GM12878 (cell line): Measurements from ENCODE around the gene TERB1. TPM values are rescaled to one million over a fixed set of nuclear protein-coding genes. Genes with fewer than 3 reads are reported as not detected.

Experiments
- polyA plus RNA-seq, 11 experiments: library from polyadenylated mRNA; depleted of rRNA in 4 of 11; unstranded in 6 of 11; stranded (reverse) in 5 of 11; fragments of >200 nt; fragmentation: Nextera tagmentation in 4 of 11; fragmentation: Illumina TruSeq in 1 of 11; extraction: Ambion mirVana in 4 of 11; extraction: Trizol in 1 of 11; gene quantifications; 1 replicate in 1 of 11; 2 replicates in 10 of 11; pipeline versions ENCODE4 v1.2.1 to v1.2.3, GENCODE V29; 2011 to 2016; ENCODE audit warnings: inconsistent platforms in 2 of 11, missing spikeins in 2 of 11, low read depth in 1 of 11
- total RNA-seq, 4 experiments: library from RNA; depleted of rRNA in 3 of 4; stranded (reverse); fragments of >200 nt in 3 of 4; fragmentation: Illumina TruSeq in 1 of 4; extraction: Trizol in 1 of 4; gene quantifications; 2 replicates each; pipeline versions ENCODE4 v1.2.1 to v1.2.3, GENCODE V29; 2013 to 2021
- TF ChIP-seq, protein P1 (sequence below): fragments of 450-650 bp; IDR thresholded peaks from 2 replicates; pipeline ENCODE4 v1.6.1; 2016; ENCODE audit warnings: mild to moderate bottlenecking, moderate library complexity, borderline replicate concordance

TERB1 gene
- total and polyA plus RNA-seq, 10 of the 15 experiments (the other 5 are each of a cell fraction or from before 2014, with no cell fraction given), result 0.03 to 0.10 (median 0.06) TPM; not detected in 7

DNA sequence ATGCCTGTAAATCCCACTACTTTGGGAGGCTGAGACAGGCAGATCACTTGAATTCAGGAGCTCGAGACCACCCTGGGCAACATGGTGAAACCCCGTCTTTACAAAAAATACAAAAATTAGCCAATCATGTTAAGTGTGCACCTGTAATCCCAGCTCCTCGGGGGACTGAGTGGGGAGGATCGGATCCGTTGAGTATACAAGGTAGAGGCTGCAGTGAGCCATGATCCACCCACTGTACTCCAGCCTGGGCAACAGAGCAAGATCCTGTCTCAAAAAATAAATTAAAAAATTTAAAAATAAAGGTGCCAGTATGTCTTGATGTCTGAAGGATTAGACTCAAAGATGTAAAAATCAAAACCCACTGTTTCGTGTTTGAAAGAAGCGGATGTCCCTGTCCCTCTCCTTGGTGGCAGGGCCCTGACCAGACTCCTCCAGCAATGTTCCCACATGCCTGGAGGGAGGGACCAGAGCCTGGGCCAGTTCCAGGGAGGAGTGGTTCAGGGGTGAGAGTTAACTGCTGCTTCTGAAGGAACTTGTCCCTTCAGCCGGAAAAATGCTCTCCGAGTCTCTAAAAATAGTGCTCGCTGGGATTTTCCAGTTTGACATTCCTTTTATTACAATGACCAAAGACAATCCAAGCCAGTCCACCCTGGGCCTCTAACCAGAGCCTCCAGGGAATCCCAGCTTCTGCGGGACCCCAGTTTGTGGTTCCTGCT is 95.4 kb downstream of the TERB1 start (continued):
- TF ChIP-seq, protein P1, sequence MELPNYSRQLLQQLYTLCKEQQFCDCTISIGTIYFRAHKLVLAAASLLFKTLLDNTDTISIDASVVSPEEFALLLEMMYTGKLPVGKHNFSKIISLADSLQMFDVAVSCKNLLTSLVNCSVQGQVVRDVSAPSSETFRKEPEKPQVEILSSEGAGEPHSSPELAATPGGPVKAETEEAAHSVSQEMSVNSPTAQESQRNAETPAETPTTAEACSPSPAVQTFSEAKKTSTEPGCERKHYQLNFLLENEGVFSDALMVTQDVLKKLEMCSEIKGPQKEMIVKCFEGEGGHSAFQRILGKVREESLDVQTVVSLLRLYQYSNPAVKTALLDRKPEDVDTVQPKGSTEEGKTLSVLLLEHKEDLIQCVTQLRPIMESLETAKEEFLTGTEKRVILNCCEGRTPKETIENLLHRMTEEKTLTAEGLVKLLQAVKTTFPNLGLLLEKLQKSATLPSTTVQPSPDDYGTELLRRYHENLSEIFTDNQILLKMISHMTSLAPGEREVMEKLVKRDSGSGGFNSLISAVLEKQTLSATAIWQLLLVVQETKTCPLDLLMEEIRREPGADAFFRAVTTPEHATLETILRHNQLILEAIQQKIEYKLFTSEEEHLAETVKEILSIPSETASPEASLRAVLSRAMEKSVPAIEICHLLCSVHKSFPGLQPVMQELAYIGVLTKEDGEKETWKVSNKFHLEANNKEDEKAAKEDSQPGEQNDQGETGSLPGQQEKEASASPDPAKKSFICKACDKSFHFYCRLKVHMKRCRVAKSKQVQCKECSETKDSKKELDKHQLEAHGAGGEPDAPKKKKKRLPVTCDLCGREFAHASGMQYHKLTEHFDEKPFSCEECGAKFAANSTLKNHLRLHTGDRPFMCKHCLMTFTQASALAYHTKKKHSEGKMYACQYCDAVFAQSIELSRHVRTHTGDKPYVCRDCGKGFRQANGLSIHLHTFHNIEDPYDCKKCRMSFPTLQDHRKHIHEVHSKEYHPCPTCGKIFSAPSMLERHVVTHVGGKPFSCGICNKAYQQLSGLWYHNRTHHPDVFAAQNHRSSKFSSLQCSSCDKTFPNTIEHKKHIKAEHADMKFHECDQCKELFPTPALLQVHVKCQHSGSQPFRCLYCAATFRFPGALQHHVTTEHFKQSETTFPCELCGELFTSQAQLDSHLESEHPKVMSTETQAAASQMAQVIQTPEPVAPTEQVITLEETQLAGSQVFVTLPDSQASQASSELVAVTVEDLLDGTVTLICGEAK, result no peak

Other genes starting within 250 kb of the TERB1 start
Only the 7 nearest of the 16 such genes appear.
- gene CMTM4, start 104.8 kb downstream of the TERB1 start, total RNA-seq (2014; rRNA removed), result 0.11 and 0.16 TPM in 2 replicates
- 0.18 and 0.23 TPM in 2 replicates for gene CMTM4, start 104.8 kb downstream of the TERB1 start, total RNA-seq (2014; rRNA removed; fragmentation: Illumina TruSeq; extraction: Trizol)
- 0.21 and 0.53 TPM in 2 replicates for gene CMTM4, start 104.8 kb downstream of the TERB1 start, total RNA-seq (2021)
- gene CMTM4, start 104.8 kb downstream of the TERB1 start, polyA plus RNA-seq (2011; rRNA removed), result 0.27 and 0.43 TPM in 2 replicates
- gene CMTM4, start 104.8 kb downstream of the TERB1 start, polyA plus RNA-seq (2014; fragmentation: Illumina TruSeq; extraction: Trizol), result 0.05 and 0.18 TPM in 2 replicates
- under 1 TPM; 0.02 to 0.08 TPM for gene CMTM4, start 104.8 kb downstream of the TERB1 start, polyA plus RNA-seq (2014; fragmentation: Nextera tagmentation; extraction: Ambion mirVana)
- 0.10 and 0.13 TPM in 2 replicates for gene CMTM4, start 104.8 kb downstream of the TERB1 start, polyA plus RNA-seq (2014; rRNA removed)
- not detected for gene CMTM4, start 104.8 kb downstream of the TERB1 start, polyA plus RNA-seq (2016; fragmentation: Nextera tagmentation; extraction: Ambion mirVana)
- 27.2 and 28.4 TPM in 2 replicates for gene DYNC1LI2, start 50.0 kb downstream of the TERB1 start, total RNA-seq (2014; rRNA removed)
- gene DYNC1LI2, start 50.0 kb downstream of the TERB1 start, total RNA-seq (2014; rRNA removed; fragmentation: Illumina TruSeq; extraction: Trizol), result 29.5 TPM in 2 replicates
- 33.9 and 37.9 TPM in 2 replicates for gene DYNC1LI2, start 50.0 kb downstream of the TERB1 start, total RNA-seq (2021)
- 31.0 and 35.2 TPM in 2 replicates for gene DYNC1LI2, start 50.0 kb downstream of the TERB1 start, polyA plus RNA-seq (2011; rRNA removed)
- gene DYNC1LI2, start 50.0 kb downstream of the TERB1 start, polyA plus RNA-seq (2014; fragmentation: Illumina TruSeq; extraction: Trizol), result 36.4 and 40.9 TPM in 2 replicates
- 1 to 10 TPM; 6.0 to 8.3 TPM for gene DYNC1LI2, start 50.0 kb downstream of the TERB1 start, polyA plus RNA-seq (2014; fragmentation: Nextera tagmentation; extraction: Ambion mirVana)
- 39.4 and 47.4 TPM in 2 replicates for gene DYNC1LI2, start 50.0 kb downstream of the TERB1 start, polyA plus RNA-seq (2014; rRNA removed)
- gene DYNC1LI2, start 50.0 kb downstream of the TERB1 start, polyA plus RNA-seq (2016; fragmentation: Nextera tagmentation; extraction: Ambion mirVana), result 10 to 100 TPM; 41.8 to 46.5 TPM
- 66.6 and 84.8 TPM in 2 replicates for gene NAE1, start 29.4 kb upstream of the TERB1 start, total RNA-seq (2014; rRNA removed)
- 72.9 and 81.4 TPM in 2 replicates for gene NAE1, start 29.4 kb upstream of the TERB1 start, total RNA-seq (2014; rRNA removed; fragmentation: Illumina TruSeq; extraction: Trizol)
- gene NAE1, start 29.4 kb upstream of the TERB1 start, total RNA-seq (2021), result 58.7 and 65.3 TPM in 2 replicates
- 80.9 and 136 TPM in 2 replicates for gene NAE1, start 29.4 kb upstream of the TERB1 start, polyA plus RNA-seq (2011; rRNA removed)
- 71.2 and 84.0 TPM in 2 replicates for gene NAE1, start 29.4 kb upstream of the TERB1 start, polyA plus RNA-seq (2014; fragmentation: Illumina TruSeq; extraction: Trizol)
- 100 to 1,000 TPM in 1 of 2 experiments, 10 to 100 TPM in 1; 76.6 to 101 TPM for gene NAE1, start 29.4 kb upstream of the TERB1 start, polyA plus RNA-seq (2014; fragmentation: Nextera tagmentation; extraction: Ambion mirVana)
- gene NAE1, start 29.4 kb upstream of the TERB1 start, polyA plus RNA-seq (2014; rRNA removed), result 59.6 and 70.4 TPM in 2 replicates
- 100 to 1,000 TPM; 103 to 106 TPM for gene NAE1, start 29.4 kb upstream of the TERB1 start, polyA plus RNA-seq (2016; fragmentation: Nextera tagmentation; extraction: Ambion mirVana)
- not detected in 2 replicates for gene CA7, start 42.8 kb upstream of the TERB1 start, total RNA-seq (2014; rRNA removed)
- gene CA7, start 42.8 kb upstream of the TERB1 start, total RNA-seq (2014; rRNA removed; fragmentation: Illumina TruSeq; extraction: Trizol), result not detected in 2 replicates
- not detected in 2 replicates for gene CA7, start 42.8 kb upstream of the TERB1 start, total RNA-seq (2021)
- not detected in 2 replicates for gene CA7, start 42.8 kb upstream of the TERB1 start, polyA plus RNA-seq (2011; rRNA removed)
- gene CA7, start 42.8 kb upstream of the TERB1 start, polyA plus RNA-seq (2014; fragmentation: Illumina TruSeq; extraction: Trizol), result not detected in 2 replicates
- under 1 TPM in 1 of 2 experiments, not detected in 1; 0.04 TPM for gene CA7, start 42.8 kb upstream of the TERB1 start, polyA plus RNA-seq (2014; fragmentation: Nextera tagmentation; extraction: Ambion mirVana)
- gene CA7, start 42.8 kb upstream of the TERB1 start, polyA plus RNA-seq (2014; rRNA removed), result 0.05 TPM in 1 of 2 replicates, not detected in the other
- gene CA7, start 42.8 kb upstream of the TERB1 start, polyA plus RNA-seq (2016; fragmentation: Nextera tagmentation; extraction: Ambion mirVana), result not detected
- gene PDP2, start 78.9 kb upstream of the TERB1 start, total RNA-seq (2014; rRNA removed), result 6.3 and 6.4 TPM in 2 replicates
- gene PDP2, start 78.9 kb upstream of the TERB1 start, total RNA-seq (2014; rRNA removed; fragmentation: Illumina TruSeq; extraction: Trizol), result 6.1 and 6.4 TPM in 2 replicates
- 16.4 and 19.5 TPM in 2 replicates for gene PDP2, start 78.9 kb upstream of the TERB1 start, total RNA-seq (2021)
- 31.1 and 33.0 TPM in 2 replicates for gene PDP2, start 78.9 kb upstream of the TERB1 start, polyA plus RNA-seq (2011; rRNA removed)
- 11.4 and 19.3 TPM in 2 replicates for gene PDP2, start 78.9 kb upstream of the TERB1 start, polyA plus RNA-seq (2014; fragmentation: Illumina TruSeq; extraction: Trizol)
- 1 to 10 TPM; 3.0 to 4.5 TPM for gene PDP2, start 78.9 kb upstream of the TERB1 start, polyA plus RNA-seq (2014; fragmentation: Nextera tagmentation; extraction: Ambion mirVana)
- 8.0 and 12.5 TPM in 2 replicates for gene PDP2, start 78.9 kb upstream of the TERB1 start, polyA plus RNA-seq (2014; rRNA removed)
- gene PDP2, start 78.9 kb upstream of the TERB1 start, polyA plus RNA-seq (2016; fragmentation: Nextera tagmentation; extraction: Ambion mirVana), result 1 to 10 TPM; 1.9 to 4.5 TPM
- gene CDH16, start 117.3 kb upstream of the TERB1 start, total RNA-seq (2014; rRNA removed), result not detected in 2 replicates
- gene CDH16, start 117.3 kb upstream of the TERB1 start, total RNA-seq (2014; rRNA removed; fragmentation: Illumina TruSeq; extraction: Trizol), result not detected in 2 replicates
- gene CDH16, start 117.3 kb upstream of the TERB1 start, total RNA-seq (2021), result not detected in 2 replicates
- gene CDH16, start 117.3 kb upstream of the TERB1 start, polyA plus RNA-seq (2011; rRNA removed), result 0.05 TPM in 1 of 2 replicates, not detected in the other
- gene CDH16, start 117.3 kb upstream of the TERB1 start, polyA plus RNA-seq (2014; fragmentation: Illumina TruSeq; extraction: Trizol), result not detected in 2 replicates
- not detected for gene CDH16, start 117.3 kb upstream of the TERB1 start, polyA plus RNA-seq (2014; fragmentation: Nextera tagmentation; extraction: Ambion mirVana)
- gene CDH16, start 117.3 kb upstream of the TERB1 start, polyA plus RNA-seq (2014; rRNA removed), result not detected in 2 replicates
- not detected for gene CDH16, start 117.3 kb upstream of the TERB1 start, polyA plus RNA-seq (2016; fragmentation: Nextera tagmentation; extraction: Ambion mirVana)
- 6.5 and 8.5 TPM in 2 replicates for gene RRAD, start 124.0 kb upstream of the TERB1 start, total RNA-seq (2014; rRNA removed)
- gene RRAD, start 124.0 kb upstream of the TERB1 start, total RNA-seq (2014; rRNA removed; fragmentation: Illumina TruSeq; extraction: Trizol), result 1.5 and 1.7 TPM in 2 replicates
- gene RRAD, start 124.0 kb upstream of the TERB1 start, total RNA-seq (2021), result 4.0 and 4.6 TPM in 2 replicates
- 0.75 and 2.6 TPM in 2 replicates for gene RRAD, start 124.0 kb upstream of the TERB1 start, polyA plus RNA-seq (2011; rRNA removed)
- gene RRAD, start 124.0 kb upstream of the TERB1 start, polyA plus RNA-seq (2014; fragmentation: Illumina TruSeq; extraction: Trizol), result 0.41 TPM in 1 of 2 replicates, not detected in the other
- gene RRAD, start 124.0 kb upstream of the TERB1 start, polyA plus RNA-seq (2014; fragmentation: Nextera tagmentation; extraction: Ambion mirVana), result under 1 TPM; 0.11 to 0.64 TPM
- 5.7 and 8.9 TPM in 2 replicates for gene RRAD, start 124.0 kb upstream of the TERB1 start, polyA plus RNA-seq (2014; rRNA removed)
- gene RRAD, start 124.0 kb upstream of the TERB1 start, polyA plus RNA-seq (2016; fragmentation: Nextera tagmentation; extraction: Ambion mirVana), result 1 to 10 TPM; 3.0 to 8.3 TPM